NCI-H82 treated with DMSO at 0.1 percent for 48 hours (cell line): ENCODE results near the gene TPK1.
A peak's percentile ranks its signal among the peaks of the same experiment; 100 is the strongest.

Experiments used
- DNase-seq: peaks from one replicate; lab custom pipeline; 2025; ENCODE audit not compliant: unreplicated experiment; lab: John Stamatoyannopoulos, UW

Gene TPK1

GRCh38 chr7:144534196-144534595 is 301.7 kb downstream of the TPK1 start:
- no peak for DNase-seq

DNA sequence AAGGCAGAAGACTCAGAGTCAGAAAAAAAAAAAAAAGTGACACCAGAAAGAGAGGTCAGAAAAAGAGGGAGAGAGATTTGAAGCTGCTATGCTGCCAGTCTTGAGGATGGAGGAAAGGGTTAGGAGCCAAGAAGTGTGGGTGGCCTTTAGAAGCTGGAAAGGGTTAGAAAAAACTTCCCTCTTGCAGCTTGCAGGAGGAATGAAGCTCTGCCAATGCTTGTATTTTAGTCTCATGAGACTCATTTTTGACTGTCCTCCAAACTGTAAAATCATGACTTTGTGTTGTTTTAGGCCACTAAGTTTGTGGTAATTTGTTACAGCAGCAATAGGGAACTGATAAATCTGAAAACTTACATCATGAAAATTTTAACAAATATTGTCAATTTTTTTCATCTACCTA is 304.7 kb downstream of the TPK1 start:
- DNase-seq = no peak

- DNase-seq = no peak
Observed at GRCh38 chr7:144529269-144529926, 306.5 kb downstream of the TPK1 start.

DNA sequence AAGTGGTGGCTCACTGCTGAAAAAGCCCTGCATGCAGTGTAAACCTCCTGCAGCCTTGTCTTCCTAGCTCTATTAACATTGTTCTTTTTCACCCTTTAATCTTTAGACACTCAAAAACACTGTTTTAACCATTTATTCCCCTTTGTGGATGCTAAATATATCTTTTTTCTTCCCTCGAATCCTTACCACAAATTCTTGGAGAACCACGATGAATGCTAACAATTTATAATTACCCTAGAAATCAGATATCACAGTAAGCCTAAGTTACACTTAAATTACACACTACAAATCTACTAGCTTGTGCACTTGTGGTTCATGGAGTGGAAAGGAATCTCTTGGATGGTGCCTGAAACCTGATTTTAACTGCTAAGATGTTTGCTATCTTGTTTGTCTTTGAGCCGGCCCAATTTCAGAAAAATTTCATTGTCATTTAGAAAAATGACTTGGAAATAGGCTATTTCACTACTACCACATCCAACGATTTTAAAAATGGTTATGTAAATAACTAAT is 307.3 kb downstream of the TPK1 start:
- no peak for DNase-seq

GRCh38 chr7:144527051-144527471 is 308.8 kb downstream of the TPK1 start:
- no peak for DNase-seq

- DNase-seq = no peak
Observed at GRCh38 chr7:144525956-144526355, 309.9 kb downstream of the TPK1 start.

- no peak for DNase-seq
Observed at GRCh38 chr7:144524271-144524670, 311.6 kb downstream of the TPK1 start.

DNA sequence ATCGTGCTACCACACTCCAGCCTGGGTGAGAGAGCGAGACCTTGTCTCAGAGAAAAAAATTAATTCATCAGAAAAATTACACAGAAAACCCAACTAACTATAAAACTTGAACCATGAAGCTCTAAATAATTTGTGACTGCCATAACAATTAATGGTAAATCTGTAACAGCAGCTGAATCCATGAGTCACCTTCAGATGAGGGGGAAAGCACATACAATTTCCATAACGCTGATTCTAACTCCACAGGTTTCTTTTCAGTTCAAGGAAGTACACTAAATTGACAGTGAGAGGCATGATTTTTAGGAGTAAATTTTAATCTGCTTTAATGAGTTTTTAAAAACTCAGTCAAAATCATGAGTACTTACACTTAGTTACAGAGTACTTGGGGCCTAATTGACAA is 312.2 kb downstream of the TPK1 start:
- no peak for DNase-seq

GRCh38 chr7:144519925-144520324 is 315.9 kb downstream of the TPK1 start:
- no peak for DNase-seq

DNA sequence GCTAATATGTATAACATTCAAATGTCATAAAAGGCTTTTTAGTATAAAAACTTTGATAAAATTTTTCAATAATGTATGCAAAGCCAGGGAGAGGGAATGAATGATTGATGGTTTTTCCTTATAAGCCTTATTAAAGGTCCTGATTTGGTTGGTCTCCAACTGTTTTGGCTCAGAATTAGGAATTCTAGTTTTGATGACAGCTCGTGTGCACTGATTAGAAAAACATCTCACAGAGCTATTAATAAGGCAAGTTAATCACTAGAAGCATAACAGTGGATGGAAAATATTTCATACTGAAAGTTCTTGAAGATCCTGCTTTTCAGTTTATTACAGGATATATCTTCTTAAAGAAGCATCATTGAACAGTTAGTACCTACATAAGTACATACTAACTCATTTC is 317.5 kb downstream of the TPK1 start:
- no peak for DNase-seq

DNA sequence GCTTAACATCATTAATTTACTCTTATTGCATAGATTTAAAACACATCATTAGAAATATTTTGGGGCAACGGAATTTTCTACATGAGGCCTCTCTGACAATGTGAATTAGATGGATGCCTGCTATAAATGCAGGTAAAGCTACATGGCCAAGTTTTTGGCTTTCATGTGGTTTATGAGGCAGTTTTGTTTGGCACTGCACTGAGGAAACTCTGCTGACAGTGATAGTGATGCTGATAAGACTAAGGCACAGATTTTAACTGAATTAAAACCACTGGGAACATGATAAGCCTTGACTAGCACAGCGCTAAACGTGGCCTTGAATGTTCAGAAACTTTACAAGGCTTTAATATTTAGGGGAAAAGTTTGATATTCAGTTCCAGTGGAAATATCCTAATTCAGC is 318.1 kb downstream of the TPK1 start:
- no peak for DNase-seq

DNA sequence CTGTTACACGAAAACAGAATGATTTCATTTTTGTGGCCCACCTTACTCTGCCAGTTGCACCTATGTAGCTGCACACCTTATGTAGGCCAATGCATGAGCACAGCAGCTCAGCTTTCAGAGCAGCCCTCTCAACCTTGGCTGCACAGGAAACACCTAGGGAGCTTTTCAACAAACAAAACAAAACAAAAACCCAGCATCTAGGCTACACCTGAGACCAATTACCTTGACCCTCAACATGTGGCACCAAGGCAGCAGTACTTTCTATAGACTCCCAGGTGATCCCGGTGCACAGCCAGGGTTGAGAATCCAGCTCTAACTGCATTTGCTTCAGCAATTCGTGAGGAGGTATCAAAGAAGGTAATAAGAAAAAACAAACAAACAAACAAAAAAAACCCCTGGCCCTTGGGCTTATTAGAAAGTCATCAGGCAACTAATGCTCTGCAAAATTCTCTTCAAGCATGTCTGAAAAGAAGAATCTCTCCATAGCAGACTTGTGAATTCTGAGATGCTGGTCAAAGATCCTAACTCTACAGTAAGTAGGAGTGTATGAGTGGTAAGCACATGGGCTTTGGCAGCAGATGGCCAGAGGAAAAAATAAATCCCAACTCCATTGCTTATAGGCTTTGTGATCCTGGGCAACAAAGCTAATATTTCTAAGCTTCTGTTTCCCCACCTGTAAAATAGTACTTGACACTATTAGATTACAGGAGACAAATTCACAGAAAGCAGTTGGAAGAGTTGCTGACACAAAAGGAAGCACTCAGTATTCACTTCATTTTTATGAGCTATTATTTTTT is 318.9 kb downstream of the TPK1 start:
- peak; percentile 85 for DNase-seq

DNA sequence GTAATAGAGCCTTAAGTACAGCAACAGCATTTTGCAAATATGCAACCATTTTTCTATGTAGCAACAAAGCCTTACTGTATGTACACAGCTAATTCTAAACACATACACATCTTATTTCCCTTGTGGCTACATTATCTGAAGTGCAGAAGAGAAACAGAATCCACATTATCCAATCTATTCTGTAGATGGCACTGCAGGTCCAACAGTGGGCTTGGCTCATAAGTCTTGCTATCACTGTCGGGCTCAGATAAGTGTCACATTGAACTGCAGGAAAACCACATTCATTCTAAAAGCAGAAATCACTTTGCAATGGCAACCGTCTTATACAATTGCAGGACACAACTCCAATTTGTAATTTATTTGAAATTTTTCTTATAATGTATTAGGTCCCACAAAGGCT is 322.5 kb downstream of the TPK1 start:
- DNase-seq = peak; percentile 45

DNA sequence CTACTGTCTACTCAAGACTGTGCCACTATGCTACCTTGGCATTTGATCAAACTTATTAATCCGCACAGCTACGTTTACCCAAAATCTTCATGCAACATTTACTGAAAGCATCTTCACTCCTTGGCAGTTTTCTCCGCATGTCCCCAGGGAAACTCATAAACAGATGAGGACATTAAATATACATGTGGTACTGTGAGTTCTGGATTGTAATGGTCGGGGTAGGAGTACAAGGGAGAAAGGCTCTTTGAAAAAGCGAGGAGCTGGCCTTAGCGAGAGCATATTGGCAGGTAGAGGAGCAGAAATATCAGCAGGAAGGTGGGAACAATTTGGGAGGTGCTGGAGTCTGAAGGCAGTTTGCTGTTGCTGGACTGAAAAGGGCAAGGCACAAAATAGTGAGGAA is 325.2 kb downstream of the TPK1 start:
- DNase-seq = no peak

GRCh38 chr7:144508702-144509101 is 327.2 kb downstream of the TPK1 start:
- no peak for DNase-seq

DNA sequence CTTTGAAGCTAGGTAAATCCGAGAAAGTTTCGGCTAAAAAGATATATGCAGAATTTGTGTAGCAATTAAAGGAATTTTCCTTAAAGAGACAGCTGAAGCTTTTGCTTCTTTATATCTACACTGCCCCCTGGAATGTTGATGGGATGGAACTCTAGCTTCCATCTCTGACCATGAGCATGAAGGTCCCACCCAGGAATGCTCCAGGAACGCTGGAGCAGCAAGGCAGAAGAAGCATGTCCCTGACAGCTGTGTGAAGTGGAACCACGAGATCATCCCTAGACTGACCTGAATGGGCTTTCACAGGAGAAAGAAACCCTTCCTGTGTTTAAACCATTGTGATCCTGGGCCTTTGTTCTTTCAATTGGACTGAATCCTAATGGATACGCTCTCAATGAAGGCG is 332.6 kb downstream of the TPK1 start:
- DNase-seq = no peak

GRCh38 chr7:144500225-144500624 is 335.6 kb downstream of the TPK1 start:
- no peak for DNase-seq

DNA sequence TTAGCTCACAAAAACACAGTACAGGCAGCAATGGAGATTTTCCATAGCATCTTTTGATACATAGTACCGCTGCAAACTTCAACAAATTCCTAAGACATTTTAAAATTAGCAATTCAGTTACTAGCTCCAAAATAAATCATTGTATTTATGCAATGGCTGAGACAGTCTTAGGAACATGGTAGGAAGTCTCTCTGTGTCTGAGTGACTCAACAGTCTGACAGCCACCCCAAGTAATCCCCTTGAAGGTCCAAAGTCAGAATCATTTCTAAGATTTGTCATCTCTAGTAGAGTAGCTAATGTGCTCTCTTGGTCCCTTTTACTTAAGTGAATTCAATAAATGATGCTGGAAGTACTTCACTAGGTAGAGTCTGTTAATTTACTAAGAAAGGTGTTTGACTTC is 338.6 kb downstream of the TPK1 start:
- no peak for DNase-seq

GRCh38 chr7:144494355-144494754 is 341.5 kb downstream of the TPK1 start:
- DNase-seq = no peak

GRCh38 chr7:144489504-144489903 is 346.3 kb downstream of the TPK1 start:
- no peak for DNase-seq

DNA sequence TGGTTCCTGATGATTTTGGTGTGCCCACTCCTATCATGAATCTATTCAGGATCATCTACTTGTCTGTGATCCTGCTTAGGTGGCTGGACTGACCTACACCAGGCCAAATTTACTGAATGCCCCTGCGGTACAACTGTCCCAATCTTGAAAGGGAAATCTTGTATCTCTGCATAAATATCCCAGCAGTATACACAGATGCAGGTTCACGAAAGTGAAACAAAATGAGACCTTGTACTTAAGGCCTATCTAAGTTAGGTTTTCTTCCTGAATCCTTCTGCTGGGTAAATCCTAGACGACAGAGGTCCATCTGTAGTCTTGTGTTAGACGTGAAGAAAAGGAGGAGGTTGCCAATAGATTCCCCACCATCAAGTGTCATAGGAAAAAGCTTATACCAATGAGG is 346.9 kb downstream of the TPK1 start:
- DNase-seq = no peak

DNA sequence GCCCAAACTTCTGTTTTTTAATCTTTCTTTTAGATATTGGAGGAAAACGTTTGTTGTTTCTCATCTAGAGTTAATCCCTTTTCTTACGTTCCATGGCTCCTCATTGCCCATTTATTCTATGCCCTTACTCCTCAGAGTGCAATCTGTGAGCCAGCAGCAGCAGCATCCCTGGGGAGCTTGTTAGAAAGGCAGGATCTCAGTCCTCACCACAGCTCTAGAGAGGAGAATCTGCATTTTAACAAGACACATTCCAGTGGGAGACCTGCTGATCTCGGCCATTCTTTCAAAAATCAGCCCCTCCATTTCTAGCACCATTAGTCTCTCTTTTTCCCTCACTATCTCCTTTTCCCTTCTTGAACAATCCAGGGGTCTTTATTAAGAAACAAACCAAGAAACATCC is 348.0 kb downstream of the TPK1 start:
- no peak for DNase-seq

- no peak for DNase-seq
Observed at GRCh38 chr7:144484445-144484844, 351.4 kb downstream of the TPK1 start.
